SH-SY5Y (cell line): ENCODE data around the gene MTREX.

Source experiments
- GATA2 ChIP-seq: IDR thresholded peaks from 2 replicates; pipeline ENCODE4 v1.6.1; 2011; ENCODE audit warnings: mild to moderate bottlenecking, low read depth, low read length
- GATA3 ChIP-seq: IDR thresholded peaks from 2 replicates; pipeline ENCODE4 v1.6.1; 2011; ENCODE audit warnings: low read depth, mild to moderate bottlenecking, low read length, moderate library complexity

DNA sequence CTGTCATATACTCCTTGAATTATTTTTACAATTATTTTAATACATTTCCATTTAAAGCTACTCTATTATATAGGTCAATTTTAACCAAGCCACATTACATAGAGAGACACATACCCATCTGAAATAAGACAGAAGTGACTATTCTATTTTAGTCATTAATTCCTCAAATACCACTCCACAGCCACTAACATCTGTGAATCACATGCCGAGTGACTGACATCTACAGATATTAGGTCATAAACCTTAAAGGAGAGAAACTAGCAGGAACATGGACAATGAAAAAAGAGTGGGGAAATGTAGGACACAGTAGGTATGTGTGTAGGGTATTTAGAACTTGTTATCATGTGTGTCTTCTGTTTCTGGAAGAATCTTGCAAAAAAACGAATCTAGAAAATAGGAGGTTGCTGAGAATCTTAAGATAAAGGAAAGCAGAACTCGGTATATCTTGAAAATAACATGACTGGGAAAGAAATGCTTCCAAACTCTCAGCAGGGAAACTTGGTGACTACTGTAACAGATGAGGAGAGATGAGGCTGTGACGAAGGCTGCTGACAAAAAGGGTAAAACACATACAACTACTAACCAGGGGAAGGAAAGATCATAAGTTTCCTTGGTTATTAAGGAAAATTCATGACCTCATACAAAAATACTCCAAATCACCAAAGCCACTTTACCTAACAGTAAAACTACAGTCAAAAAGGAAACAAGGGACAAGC is 142.4 kb downstream of the MTREX start:
- TF ChIP-seq GATA2 (no peak), GATA3 (no peak)
